ENCODE measurements around the gene PRDM11.
"Not testable (repeated sequence)": the region's sequence is repeated elsewhere in the genome, so short reads cannot be mapped to it uniquely, and the experiment has no call there.

The PRDM11 gene

DNA sequence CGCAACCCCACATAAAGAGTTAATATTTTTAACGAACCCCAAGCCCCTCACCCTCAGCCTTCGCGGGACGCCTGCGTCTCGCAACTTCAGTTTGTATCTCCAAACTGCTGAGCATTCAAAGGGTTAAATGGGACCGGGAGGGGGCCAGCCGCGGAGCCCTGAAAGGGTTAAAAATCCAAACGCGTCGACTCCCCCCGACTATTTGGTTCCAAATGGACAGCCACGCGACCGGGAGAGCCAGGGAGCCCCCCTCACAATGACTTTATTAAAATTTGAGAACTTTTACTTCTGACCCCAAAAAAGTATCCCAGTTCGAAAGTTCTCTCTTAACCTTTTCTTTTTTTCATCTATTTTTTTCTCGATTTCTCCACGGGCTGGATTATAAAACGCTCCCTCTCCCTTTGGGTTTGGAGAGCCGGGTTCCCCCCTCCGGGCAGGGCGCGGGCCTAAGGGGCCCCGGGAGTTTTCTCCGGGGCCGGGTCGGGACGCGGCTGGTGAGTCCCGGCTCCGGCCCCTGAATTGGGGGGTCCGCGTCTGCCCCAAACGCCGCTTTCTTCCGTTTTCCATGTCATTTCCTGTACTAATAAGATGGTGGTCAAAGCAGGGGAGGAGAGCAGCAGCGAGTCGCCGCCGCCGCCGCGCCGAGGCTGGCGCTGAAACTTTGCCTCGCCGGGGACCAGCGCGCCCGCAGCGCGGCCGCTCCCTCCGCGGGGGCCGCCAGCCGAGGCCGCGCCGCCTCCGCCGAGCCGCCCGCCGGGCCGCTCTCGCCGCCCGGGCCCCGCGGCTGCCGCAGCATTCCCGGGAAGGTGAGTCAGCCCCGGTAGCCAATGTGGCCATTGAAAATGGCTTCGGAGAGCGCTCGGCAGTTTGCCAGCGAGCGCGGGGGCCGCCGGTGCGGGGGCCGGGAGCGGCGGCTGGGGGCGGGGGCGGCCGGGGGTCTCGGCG, at the start of gene PRDM11:
TSS of gene PRDM11 (plus strand) at position 568 of the 945 bp plus-strand sequence. CDS start 35,128 bp downstream, outside the sequence.
- in situ Hi-C loops (cut with HindIII; ENCODE audit: low sequenced_read_pairs), result no loop called here

DNA sequence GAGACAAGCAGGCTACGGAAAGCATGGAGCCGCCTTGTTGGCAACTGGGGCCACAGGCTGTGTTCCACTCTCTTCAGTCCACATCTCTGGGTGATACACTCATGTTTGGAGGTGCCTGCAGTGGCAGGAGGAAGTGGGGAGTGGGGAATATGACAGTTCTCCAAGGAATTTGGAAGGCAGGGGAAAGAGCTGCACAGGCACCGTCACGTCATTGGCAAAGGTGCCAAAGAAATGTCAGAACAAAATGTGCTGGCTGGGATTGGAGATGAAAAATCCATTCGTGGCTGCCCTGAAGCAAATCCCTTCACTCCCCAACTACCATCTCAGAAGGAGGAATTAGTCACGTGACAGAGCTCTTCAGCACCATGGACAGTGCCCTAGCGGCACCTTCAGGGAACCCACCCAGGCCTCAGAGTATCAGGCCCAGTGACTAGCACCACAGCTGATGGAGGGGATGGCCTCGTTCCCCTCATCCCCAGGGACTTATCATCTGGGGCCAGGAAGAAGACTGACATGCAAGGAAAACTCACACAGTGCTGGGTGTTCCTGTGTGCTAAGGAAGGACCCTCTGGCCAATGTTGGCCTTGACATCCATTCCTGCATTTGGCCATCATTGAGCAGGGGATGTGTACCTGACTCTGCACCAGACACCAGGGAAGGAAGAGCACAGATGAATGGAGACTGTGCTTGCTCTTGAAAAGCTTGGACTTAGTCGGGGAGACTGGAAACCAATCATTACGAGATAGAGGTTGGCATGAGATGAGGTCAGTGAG, 48.5 kb upstream of the PRDM11 start:
- in situ Hi-C loops (cut with HindIII; ENCODE audit: low sequenced_read_pairs), result no loop called here

DNA sequence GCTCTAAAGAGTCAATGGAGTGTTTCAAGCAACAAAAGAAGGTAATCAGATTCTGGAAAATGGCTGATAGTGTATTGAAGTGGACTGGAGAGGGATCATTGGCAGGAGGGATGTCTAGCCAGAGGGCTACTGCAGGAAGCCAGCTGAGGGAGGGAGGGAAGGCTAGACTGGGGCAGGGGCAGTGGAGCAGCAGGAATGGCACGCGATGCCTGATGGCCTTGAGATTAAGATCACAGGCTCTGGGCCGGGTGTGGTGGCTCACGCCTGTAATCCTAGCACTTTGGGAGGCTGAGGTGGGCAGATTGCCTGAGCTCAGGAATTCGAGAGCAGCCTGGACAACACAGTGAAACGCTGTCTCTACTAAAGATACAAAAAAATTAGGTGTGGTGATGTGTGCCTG, 47.5 kb upstream of the PRDM11 start:
- in situ Hi-C loops (cut with HindIII; ENCODE audit: low sequenced_read_pairs), result no loop called here

DNA sequence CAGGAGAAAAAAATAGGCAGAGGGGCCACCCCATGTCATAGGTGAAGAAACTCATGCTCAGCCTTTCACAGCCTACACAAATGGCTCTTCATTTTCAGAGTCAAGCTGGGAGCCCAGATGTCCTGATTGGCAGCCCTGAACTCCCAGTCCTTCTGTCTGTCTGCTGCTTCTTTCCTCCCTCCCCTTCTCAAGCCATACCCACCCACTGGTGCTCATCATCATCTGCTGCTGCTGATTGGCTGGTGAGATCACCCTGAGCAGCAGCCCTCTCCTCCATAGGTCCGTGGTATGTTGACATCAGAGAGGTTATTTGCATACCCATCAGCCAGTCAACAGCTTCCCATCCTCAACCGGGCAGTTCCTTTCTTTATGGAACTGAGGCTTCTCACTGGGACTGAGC, 46.1 kb upstream of the PRDM11 start:
- in situ Hi-C loops (cut with HindIII; ENCODE audit: low sequenced_read_pairs), result no loop called here

DNA sequence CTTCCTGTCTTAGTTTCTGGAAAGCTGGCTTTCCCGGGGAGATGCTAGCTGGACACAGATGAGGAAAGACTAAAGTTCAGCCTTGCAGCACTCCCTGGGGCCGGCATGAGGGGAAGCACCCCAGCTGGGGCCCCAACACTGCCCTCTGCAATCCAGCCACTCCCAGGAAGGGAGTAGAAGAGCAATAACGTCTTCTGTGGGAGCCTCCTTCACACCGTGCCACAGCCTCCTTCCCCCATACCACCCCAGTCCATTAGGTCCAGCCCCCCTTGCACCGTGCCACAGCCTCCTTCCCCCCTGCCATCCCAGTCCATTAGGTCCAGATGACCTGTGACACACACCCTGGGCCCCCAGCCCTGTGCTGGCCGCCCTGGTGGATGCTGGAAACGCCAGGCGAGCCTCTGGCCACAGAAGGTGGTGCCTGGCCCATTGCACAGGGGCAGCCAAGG, 44.1 kb upstream of the PRDM11 start:
- in situ Hi-C loops (cut with HindIII; ENCODE audit: low sequenced_read_pairs), result no loop called here

DNA sequence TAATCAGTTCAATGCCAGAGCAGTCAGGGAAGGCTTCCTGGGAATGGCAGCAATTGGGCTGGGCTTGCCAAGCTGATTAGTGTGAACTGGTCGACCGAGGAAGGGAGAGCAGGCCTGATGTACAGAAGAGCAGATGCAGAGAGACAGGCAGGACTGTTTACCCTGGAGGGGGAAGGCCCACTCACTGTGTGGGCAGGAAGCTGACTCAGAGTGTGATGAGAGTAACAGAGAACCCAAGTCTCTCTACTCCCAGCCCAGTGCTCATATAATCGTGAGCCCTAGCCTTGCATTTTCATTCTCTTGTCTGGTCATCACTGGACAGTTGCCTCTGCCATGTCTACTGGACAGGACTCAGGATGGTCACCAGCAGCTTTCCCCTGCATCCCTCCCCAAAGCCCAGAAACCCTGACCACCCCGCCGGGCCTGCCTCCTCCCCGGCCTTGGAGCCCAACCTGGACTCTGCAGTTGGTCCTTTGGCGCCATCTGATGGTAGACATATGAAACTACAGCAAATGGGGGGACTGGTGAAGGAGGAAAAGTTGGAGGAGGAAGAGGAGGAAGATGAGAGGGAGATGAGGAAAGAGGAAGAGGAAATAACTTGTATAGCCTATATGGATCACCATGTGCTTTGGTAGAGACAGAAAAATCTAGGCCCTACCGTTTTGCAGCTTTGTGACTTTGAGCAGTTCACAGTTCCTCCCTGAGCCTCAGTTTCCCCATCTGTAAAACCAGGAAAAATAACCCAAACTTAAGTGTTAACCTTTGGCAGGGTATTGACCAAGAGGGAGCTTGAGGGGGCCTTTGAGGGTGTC, 43.4 kb upstream of the PRDM11 start:
- in situ Hi-C loops (cut with HindIII; ENCODE audit: low sequenced_read_pairs), result no loop called here

DNA sequence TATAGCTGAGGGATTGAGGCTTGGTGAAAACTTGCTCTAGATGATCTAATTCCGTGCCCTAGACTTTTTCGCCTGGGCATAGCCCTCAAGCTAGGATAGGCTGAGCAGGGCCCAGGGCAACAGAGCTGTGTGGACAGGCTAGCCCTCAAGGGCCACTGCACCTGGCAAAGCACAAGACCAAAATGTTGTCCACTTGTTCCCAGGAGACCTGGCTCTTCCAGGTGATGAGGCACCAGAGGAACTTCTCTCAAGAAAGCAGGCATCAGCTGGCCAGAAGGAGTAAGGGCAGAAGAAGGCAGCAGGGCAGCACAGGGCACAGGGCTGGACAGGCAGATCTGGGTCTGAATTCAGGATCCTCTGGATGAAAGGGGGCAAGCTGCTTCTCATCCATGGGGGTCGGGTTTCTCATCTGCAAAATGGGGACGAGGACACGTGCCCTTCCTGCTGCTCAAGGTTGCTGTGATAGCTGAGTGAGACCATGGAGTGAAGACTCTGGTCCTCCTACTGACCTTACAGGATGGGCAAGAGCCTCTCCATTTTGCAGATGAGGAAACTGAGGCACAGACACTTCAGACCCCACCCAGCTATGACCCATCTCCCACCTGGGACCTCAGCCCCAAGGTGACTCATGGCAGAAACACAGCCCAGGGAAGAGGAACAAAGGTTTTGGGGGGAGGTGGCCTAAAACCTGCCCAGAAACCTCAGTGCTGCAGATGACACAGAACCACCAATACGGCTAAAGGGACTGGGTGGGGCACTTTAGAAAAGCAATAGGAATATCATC, 42.2 kb upstream of the PRDM11 start:
- in situ Hi-C loops (cut with HindIII; ENCODE audit: low sequenced_read_pairs), result no loop called here

DNA sequence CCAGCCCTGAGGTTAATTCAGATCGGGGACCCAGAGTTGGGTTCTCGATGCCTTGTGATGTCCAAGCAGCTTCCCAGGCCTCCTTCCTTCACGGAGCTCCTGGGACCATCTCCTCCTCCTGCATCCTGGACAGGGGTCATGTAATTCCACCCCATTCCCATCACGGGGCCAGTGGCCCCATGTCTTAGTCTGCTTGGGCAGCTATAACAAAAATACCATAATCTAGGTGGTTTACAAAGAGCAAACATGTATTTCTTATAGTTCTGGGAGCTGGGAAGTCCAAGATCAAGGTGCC, 41.7 kb upstream of the PRDM11 start:
- in situ Hi-C loops (cut with HindIII; ENCODE audit: low sequenced_read_pairs), result no loop called here

DNA sequence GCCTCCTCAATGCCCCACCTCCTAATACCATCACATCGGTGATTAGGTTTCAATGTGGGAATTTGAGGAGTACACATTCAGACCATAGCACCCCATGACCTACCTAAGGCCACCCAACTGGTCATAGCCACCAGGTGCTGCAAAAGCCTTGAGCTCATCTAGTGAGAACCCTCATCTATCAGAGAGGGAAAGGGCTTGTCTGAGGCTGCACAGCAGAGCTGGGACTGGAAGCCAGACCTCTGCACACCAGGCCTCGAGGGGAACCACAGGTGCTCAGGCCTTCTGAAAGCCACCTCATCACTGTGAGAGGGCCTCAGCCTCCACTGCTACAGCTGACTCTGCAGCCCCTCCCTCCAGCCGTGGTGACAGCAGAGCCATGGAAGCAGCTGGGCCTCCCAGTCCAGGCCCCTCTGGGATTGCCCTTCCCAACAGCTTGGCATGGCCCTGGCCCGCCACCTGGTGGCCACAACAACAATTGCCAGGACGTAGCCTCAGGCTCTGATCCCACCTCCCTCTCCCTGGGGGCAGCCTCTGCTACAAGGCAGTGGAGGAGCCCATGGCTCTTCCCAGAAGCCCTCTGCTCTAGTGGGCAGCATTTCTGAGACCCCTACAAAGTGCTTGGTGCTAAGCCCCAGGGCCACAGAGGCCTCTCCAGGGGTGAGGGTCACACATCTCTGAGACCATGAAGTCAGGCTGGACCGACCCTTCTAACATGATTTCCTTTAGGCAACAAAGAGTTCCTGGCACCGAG, 41.0 kb upstream of the PRDM11 start:
- in situ Hi-C loops (cut with HindIII; ENCODE audit: low sequenced_read_pairs), result no loop called here

DNA sequence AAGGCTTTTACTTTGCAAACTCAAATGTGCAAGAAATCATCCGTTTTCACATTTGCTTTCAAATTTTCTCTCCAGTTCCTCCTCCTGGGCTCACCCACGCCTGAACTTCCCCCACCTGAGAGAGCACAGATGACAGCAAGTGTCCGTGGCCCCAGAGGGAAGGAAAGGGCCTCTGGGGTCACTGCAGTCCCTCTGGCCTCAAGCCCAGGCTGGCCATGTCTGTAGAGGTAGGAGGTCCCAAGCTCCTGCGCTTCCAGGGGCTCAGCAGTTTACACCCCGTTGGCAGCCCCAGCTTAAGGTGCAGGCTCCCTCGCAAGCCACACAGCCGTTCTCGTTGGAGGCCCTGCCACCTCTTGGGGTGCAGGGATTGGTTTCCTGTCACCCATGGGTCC, 40.5 kb upstream of the PRDM11 start:
- in situ Hi-C loops (cut with HindIII; ENCODE audit: low sequenced_read_pairs), result no loop called here

DNA sequence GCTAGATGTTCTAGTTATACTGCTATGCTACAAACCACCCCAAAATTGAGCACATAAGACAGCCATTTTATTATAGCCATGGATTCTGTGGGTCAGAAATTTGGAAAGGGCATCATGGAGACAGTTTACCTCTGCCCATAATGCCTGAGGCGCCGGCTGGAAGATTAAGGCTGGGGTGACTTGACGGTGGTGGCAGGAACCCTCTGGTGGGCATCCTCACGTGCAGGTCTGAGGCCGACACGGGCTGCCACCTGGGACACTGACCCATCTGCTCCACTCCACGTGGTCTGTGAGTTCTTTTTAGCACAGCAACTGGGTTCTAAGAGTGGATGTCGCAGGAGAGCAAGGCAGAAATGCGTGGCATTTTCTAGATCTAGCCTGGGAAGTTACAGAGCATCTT, 40.0 kb upstream of the PRDM11 start:
- in situ Hi-C loops (cut with HindIII; ENCODE audit: low sequenced_read_pairs), result no loop called here

DNA sequence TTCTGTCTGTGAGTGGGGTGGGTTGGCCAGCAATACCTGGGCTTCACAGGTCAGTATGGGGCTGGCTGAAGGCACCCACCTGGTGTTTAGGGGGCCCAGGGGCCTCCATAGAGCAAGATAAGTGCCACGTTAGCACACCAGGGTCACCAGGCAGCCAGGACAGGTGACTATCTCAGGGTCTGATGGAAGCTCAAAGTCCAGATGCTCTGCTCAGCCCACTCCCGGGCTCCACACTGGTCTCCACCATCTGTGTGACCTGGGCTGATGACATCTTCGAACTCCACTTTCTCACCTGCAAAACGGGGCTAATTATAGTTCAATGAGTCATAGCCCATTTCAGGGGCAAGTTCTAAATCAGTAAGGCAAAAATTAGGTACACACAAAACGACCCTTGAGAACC, 39.4 kb upstream of the PRDM11 start:
- in situ Hi-C loops (cut with HindIII; ENCODE audit: low sequenced_read_pairs), result no loop called here

DNA sequence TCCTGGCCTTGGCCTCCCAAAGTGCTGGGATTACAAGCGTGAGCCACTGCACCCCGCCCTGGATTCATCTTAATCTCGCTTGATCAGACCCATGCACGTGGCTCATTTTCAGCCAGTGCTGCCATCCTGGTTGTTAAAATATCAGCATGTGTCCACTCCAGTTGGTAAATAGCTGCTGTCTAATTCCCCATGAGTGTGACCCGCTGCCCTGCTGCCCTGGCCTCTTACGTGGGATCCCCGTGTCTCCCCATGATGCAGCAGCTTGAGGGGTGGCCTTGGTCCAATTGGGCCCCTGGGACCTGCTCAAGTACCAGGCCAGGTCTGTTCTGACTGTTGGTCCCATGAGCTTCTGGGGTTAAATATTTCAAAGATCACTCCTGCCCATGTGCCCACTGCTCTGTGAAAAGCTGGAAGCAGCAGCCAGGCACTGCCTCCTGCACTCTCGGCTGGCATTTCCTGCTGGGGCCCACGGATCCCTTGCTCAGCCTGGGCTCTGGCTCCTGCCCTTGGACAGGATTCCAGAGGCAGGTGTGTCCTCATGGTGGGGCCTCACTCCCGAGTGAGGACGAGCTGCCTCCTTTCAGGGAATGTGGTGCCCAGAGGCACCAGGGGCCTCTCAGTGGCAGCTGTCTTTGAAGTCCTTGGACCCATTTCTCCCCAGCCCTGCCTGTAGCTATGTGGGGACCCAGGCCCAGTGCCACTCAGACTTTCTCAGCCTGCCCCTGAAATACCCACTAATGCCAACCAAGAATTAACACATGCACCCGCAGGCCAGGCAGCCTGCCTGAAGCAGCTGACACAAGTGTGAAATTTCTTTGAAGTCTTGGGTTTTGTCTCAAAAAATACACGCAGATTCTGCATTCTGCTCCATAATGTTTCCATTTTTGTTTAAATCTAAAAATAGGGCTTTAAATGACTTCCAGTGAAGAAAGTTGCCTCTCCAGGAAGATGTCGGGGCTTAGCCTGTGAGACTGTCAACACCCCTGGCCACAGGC, 38.1 kb upstream of the PRDM11 start:
- in situ Hi-C loops (cut with HindIII; ENCODE audit: low sequenced_read_pairs), result no loop called here

DNA sequence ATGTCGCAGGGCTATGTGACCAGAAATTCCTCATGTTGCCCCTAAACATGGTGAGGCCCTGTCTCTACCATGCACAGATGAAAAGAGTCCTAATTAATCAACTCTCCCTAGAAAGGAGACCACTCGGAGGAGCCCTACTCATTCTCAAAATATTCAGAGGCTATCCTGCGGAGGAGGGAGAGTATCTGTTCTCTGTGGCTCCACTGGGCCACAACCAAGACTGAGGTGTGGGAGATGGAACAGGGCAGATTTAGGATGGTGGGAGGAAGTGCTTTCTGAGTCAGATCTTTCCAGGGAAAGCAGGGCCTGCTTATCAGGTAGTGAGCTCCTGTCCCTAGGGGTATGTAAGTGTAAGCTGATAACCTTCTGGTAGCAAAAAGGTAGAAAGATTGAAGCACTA, 37.0 kb upstream of the PRDM11 start:
- in situ Hi-C loops (cut with HindIII; ENCODE audit: low sequenced_read_pairs), result no loop called here

DNA sequence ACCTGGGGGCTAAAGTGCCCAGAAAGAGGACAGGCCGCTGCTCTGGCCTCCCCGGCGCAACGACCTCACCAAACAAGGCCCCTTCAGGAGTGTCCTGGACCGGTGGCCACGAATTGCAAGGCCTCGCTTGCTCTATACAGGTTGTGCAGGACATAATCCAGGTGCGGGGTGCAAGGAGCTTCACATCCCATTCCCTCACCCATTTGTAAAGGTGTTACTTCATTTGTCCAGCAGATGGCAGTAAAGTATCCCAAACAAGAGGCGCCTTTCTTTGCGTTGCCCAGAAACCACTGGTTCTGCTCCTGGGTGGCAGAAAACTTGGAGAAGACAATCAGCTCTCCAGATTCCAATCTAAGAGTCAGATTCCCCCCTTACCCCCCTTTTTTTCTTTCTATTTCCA, 35.9 kb upstream of the PRDM11 start:
- in situ Hi-C loops (cut with HindIII; ENCODE audit: low sequenced_read_pairs), result loop anchor here (5.0 kb wide), 4 partner anchors 43 to 222 kb away; no protein-coding TSS in a partner anchor

DNA sequence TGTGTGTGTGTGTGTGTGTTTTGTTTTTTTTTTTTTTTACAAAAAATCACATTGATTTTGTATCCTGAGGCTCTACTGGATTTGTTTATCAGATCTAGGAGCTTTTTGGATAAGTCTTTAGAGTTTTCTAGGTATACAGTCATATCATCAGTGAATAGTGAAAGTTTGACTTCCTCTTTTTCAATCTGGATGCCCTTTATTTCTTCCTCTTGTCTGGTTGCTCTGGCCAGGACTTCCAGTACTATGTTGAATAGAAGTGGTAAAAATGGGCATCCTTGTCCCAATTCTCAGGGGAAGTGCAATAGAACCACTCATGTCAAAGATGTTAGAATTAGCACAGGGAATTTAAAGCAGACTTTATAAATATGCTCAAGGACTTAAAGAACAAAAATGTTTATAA, 32.6 kb upstream of the PRDM11 start:
- in situ Hi-C loops (cut with HindIII; ENCODE audit: low sequenced_read_pairs), result loop anchor here (5.0 kb wide), 4 partner anchors 47 to 218 kb away; no protein-coding TSS in a partner anchor

DNA sequence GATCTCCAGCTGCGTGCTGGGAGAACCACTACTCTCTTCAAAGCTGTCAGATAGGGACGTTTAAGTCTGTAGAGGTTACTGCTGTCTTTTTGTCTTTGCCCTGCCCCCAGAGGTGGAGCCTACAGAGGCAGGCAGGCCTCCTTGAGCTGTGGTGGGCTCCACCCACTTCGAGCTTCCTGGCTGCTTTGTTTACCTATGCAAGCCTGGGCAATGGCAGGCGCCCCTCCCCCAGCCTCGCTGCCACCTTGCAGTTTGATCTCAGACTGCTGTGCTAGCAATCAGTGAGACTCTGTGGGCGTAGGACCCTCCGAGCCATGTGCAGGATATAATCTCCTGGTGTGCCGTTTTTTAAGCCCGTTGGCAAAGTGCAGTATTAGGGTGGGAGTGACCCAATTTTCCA, 18.6 kb upstream of the PRDM11 start:
- in situ Hi-C loops (cut with HindIII; ENCODE audit: low sequenced_read_pairs), result not testable (repeated sequence)

DNA sequence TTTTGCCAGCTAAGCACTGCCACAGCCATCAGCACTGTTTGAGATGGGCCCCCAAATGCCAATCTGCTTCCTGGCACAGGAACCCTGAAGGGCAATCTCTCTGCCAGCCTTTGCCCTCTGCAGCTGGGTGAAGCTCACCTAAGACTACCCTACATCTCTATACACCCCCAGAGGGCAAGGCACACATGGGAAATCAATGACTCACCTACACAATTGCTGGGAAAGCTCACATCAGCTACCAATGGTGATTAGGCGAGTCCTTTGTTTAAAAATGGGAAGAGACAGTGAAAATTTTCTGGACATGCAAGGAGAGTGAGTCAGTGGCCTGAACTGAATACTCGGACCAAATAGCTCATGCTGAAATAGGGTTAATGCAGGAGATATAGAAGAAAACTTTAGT, 12.6 kb upstream of the PRDM11 start:
- in situ Hi-C loops (cut with HindIII; ENCODE audit: low sequenced_read_pairs), result no loop called here
